ENCODE measurements around the gene NCMAP. TPM values are rescaled to one million over a fixed set of nuclear protein-coding genes. Genes with fewer than 3 reads are reported as not detected.
"Not testable (repeated sequence)": the region's sequence is repeated elsewhere in the genome, so short reads cannot be mapped to it uniquely, and the experiment has no call there.

NCMAP gene
- total RNA-seq, 1 donor from 2014 or later, result 0.49 TPM

GRCh38 chr1:24548070-24548469 lies 7.8 kb upstream of the NCMAP start:
- Histone ChIP-seq H3K36me3 (no peaks in the 10 kb centered on the region), H3F3A (ENCODE audit: low read depth) (peaks cover 3% of the 10 kb centered on the region), H3K4me2 (no peak overlapping the region), H3K79me2 (ENCODE audit: low read depth) (no peaks in the 10 kb centered on the region), H4K20me1 (ENCODE audit: low read depth) (no peaks in the 10 kb centered on the region), H3K4me1 (peaks cover 24% of the 10 kb centered on the region), H2AFZ (replicated peaks) (peak overlapping the region; percentile 36), H3K4me3 (no peak overlapping the region), H3K27ac (no peak overlapping the region), H3K27me3 (no peaks in the 10 kb centered on the region), H3K9me3 (ENCODE audit: low read depth) (no peaks in the 10 kb centered on the region), H3K9ac (no peak overlapping the region)
- no peak for DNase-seq (ENCODE audit: low spot score)
- Mint-ChIP-seq H3K36me3 (no peaks in the 10 kb centered on the region), H3K27ac (no peak overlapping the region), H3K4me3 (no peak overlapping the region), H3K27me3 (ENCODE audit: insufficient read depth, low read depth) (peaks cover 11% of the 10 kb centered on the region), H3K4me1 (peaks cover 49% of the 10 kb centered on the region), H3K9me3 (no peaks in the 10 kb centered on the region)
- TF ChIP-seq EZH2phosphoT487 (IDR thresholded peaks at IDR 0.05) (no peak), CTCF (IDR thresholded peaks at IDR 0.05) (no peak), EZH2 (IDR thresholded peaks at IDR 0.05) (no peak)

GRCh38 chr1:24549210-24549609 lies 6.7 kb upstream of the NCMAP start:
- not testable (repeated sequence) for H3K9ac ChIP-seq; H4K20me1 ChIP-seq (ENCODE audit: low read depth); H3K27ac Mint-ChIP-seq; H3K36me3 ChIP-seq; H3K27me3 ChIP-seq; H3K27ac ChIP-seq; H3K4me3 ChIP-seq; H3K79me2 ChIP-seq (ENCODE audit: low read depth); H3K9me3 ChIP-seq (ENCODE audit: low read depth); H3K4me3 Mint-ChIP-seq; DNase-seq (ENCODE audit: low spot score); H3K4me2 ChIP-seq; H2AFZ ChIP-seq (replicated peaks); H3K36me3 Mint-ChIP-seq; H3F3A ChIP-seq (ENCODE audit: low read depth); H3K9me3 Mint-ChIP-seq
- H3K4me1 Mint-ChIP-seq, result peaks cover 59% of the 10 kb centered on the region
- peaks cover 10% of the 10 kb centered on the region for H3K27me3 Mint-ChIP-seq (ENCODE audit: insufficient read depth, low read depth)
- peaks cover 24% of the 10 kb centered on the region for H3K4me1 ChIP-seq

- H3K9me3 ChIP-seq (ENCODE audit: low read depth), result no peaks in the 10 kb centered on the region
- H3K9ac ChIP-seq, result no peak overlapping the region
- H3K27ac Mint-ChIP-seq, result peak overlapping the region; percentile 97
- peaks cover 21% of the 10 kb centered on the region for H3K27me3 Mint-ChIP-seq (ENCODE audit: insufficient read depth, low read depth)
- H3K36me3 ChIP-seq, result no peaks in the 10 kb centered on the region
- no peak for TF ChIP-seq EZH2 (IDR thresholded peaks at IDR 0.05)
- no peaks in the 10 kb centered on the region for H3K36me3 Mint-ChIP-seq
- no peaks in the 10 kb centered on the region for H3K79me2 ChIP-seq (ENCODE audit: low read depth)
- peaks cover 3% of the 10 kb centered on the region for H3F3A ChIP-seq (ENCODE audit: low read depth)
- peaks cover 58% of the 10 kb centered on the region for H3K4me1 Mint-ChIP-seq
- no peak overlapping the region for H3K27ac ChIP-seq
- H3K9me3 Mint-ChIP-seq, result no peaks in the 10 kb centered on the region
- no peaks in the 10 kb centered on the region for H4K20me1 ChIP-seq (ENCODE audit: low read depth)
- no peak overlapping the region for H3K4me3 ChIP-seq
- H3K4me2 ChIP-seq, result no peak overlapping the region
- peaks cover 15% of the 10 kb centered on the region for H3K4me1 ChIP-seq
- peaks cover 30% of the 10 kb centered on the region for H3K27me3 ChIP-seq
- no peak overlapping the region for H2AFZ ChIP-seq (replicated peaks)
- DNase-seq (ENCODE audit: low spot score), result no peak
- peak overlapping the region; percentile 24 for H3K4me3 Mint-ChIP-seq
Measured at GRCh38 chr1:24551290-24551959, 4.5 kb upstream of the NCMAP start.

GRCh38 chr1:24551960-24552571 lies 3.8 kb upstream of the NCMAP start:
- Mint-ChIP-seq H3K36me3 (no peaks in the 10 kb centered on the region), H3K4me3 (peak overlapping the region; percentile 16), H3K9me3 (no peaks in the 10 kb centered on the region), H3K4me1 (peaks cover 61% of the 10 kb centered on the region), H3K27ac (peak overlapping the region; percentile 97), H3K27me3 (ENCODE audit: insufficient read depth, low read depth) (peaks cover 26% of the 10 kb centered on the region)
- TF ChIP-seq EZH2phosphoT487 (IDR thresholded peaks at IDR 0.05) (no peak), EZH2 (IDR thresholded peaks at IDR 0.05) (no peak)
- Histone ChIP-seq H3K27ac (no peak overlapping the region), H3K9me3 (ENCODE audit: low read depth) (no peaks in the 10 kb centered on the region), H3K4me2 (peak overlapping the region; percentile 31), H3K27me3 (peaks cover 37% of the 10 kb centered on the region), H4K20me1 (ENCODE audit: low read depth) (no peaks in the 10 kb centered on the region), H2AFZ (replicated peaks) (peak overlapping the region; percentile 73), H3K79me2 (ENCODE audit: low read depth) (no peaks in the 10 kb centered on the region), H3K4me1 (peaks cover 15% of the 10 kb centered on the region), H3F3A (ENCODE audit: low read depth) (peaks cover 3% of the 10 kb centered on the region), H3K36me3 (no peaks in the 10 kb centered on the region), H3K4me3 (no peak overlapping the region), H3K9ac (no peak overlapping the region)
- peak; percentile 30 for DNase-seq (ENCODE audit: low spot score)
